HepG2 (cell line): ENCODE results near the gene EIF4G2. TPM values are rescaled to one million over a fixed set of nuclear protein-coding genes. Genes with fewer than 3 reads are reported as not detected.

Source experiments
- CAMTA2 ChIP-seq: sonication (generic); formaldehyde crosslinking; IDR thresholded peaks from 2 replicates; pipeline ENCODE4 v1.4.0; 2020; ENCODE audit warnings: mild to moderate bottlenecking, missing genetic modification reagents, borderline replicate concordance
- HOXD1 ChIP-seq: sonication (generic); formaldehyde crosslinking; IDR thresholded peaks from 2 replicates; pipeline ENCODE4 v1.5.0; 2020; ENCODE audit warnings: missing genetic modification reagents
- NCOA5 ChIP-seq: sonication (generic); formaldehyde crosslinking; IDR thresholded peaks from 2 replicates; pipeline ENCODE4 v1.4.0; 2020; ENCODE audit warnings: missing genetic modification reagents
- NFE2L1 ChIP-seq: sonication (generic); formaldehyde crosslinking; IDR thresholded peaks from 2 replicates; pipeline ENCODE4 v1.4.0; 2020; ENCODE audit warnings: missing genetic modification reagents, mild to moderate bottlenecking, borderline replicate concordance
- PAXIP1 ChIP-seq: sonication (generic); formaldehyde crosslinking; conservative IDR thresholded peaks from 2 replicates; pipeline ENCODE4 v1.4.0; 2020; ENCODE audit warnings: mild to moderate bottlenecking, missing genetic modification reagents, moderate library complexity
- PRDM4 ChIP-seq: sonication (generic); formaldehyde crosslinking; IDR thresholded peaks from 2 replicates; pipeline ENCODE4 v1.9.0; 2021; ENCODE audit warnings: missing genetic modification reagents, borderline replicate concordance
- RNF219 ChIP-seq: sonication (generic); formaldehyde crosslinking; IDR thresholded peaks from 2 replicates; pipeline ENCODE4 v1.5.0; 2020; ENCODE audit warnings: mild to moderate bottlenecking, missing genetic modification reagents
- RORA ChIP-seq: sonication (generic); formaldehyde crosslinking; IDR thresholded peaks from 2 replicates; pipeline ENCODE4 v1.5.0; 2020; ENCODE audit warnings: mild to moderate bottlenecking, missing genetic modification reagents, moderate library complexity
- SRY ChIP-seq: sonication (generic); formaldehyde crosslinking; IDR thresholded peaks from 2 replicates; pipeline ENCODE4 v1.8.0; 2022; ENCODE audit warnings: mild to moderate bottlenecking, missing genetic modification reagents
- TBX2 ChIP-seq: sonication (generic); formaldehyde crosslinking; IDR thresholded peaks from 2 replicates; pipeline ENCODE4 v1.5.0; 2020; ENCODE audit warnings: missing genetic modification reagents, mild to moderate bottlenecking, borderline replicate concordance
- ZC3H13 ChIP-seq: sonication (generic); formaldehyde crosslinking; IDR thresholded peaks from 2 replicates; pipeline ENCODE4 v1.8.1; 2023; ENCODE audit warnings: mild to moderate bottlenecking, missing genetic modification reagents, moderate library complexity
- ZFP37 ChIP-seq: sonication (generic); formaldehyde crosslinking; IDR thresholded peaks from 2 replicates; pipeline ENCODE4 v1.4.0; 2020; ENCODE audit warnings: missing genetic modification reagents, borderline replicate concordance
- ZNF160 ChIP-seq: sonication (generic); formaldehyde crosslinking; IDR thresholded peaks from 2 replicates; pipeline ENCODE4 v1.8.0; 2022; ENCODE audit warnings: mild to moderate bottlenecking, inconsistent platforms, missing genetic modification reagents
- ZNF33A ChIP-seq: sonication (generic); formaldehyde crosslinking; IDR thresholded peaks from 2 replicates; pipeline ENCODE4 v1.5.1; 2020; ENCODE audit warnings: missing genetic modification reagents, mild to moderate bottlenecking, moderate library complexity, borderline replicate concordance
- ZNF383 ChIP-seq: sonication (generic); formaldehyde crosslinking; IDR thresholded peaks from 2 replicates; pipeline ENCODE4 v1.4.0; 2020; ENCODE audit warnings: missing genetic modification reagents, mild to moderate bottlenecking, borderline replicate concordance
- ZNF547 ChIP-seq: sonication (generic); formaldehyde crosslinking; IDR thresholded peaks from 2 replicates; pipeline ENCODE4 v1.5.1; 2020; ENCODE audit warnings: mild to moderate bottlenecking, missing genetic modification reagents
- ZNF644 ChIP-seq: IDR thresholded peaks from 2 replicates; pipeline ENCODE4 v1.6.1; 2016; ENCODE audit warnings: low read depth
- ZNF747 ChIP-seq: sonication (generic); formaldehyde crosslinking; IDR thresholded peaks from 2 replicates; pipeline ENCODE4 v1.8.1; 2023; ENCODE audit warnings: missing genetic modification reagents, mild to moderate bottlenecking, borderline replicate concordance
- ZNF749 ChIP-seq: sonication (generic); formaldehyde crosslinking; IDR thresholded peaks from 2 replicates; pipeline ENCODE4 v1.8.0; 2022; ENCODE audit warnings: mild to moderate bottlenecking, missing genetic modification reagents, moderate library complexity, borderline replicate concordance
- ZNF781 ChIP-seq: sonication (generic); formaldehyde crosslinking; IDR thresholded peaks from 2 replicates; pipeline ENCODE4 v1.5.1; 2020; ENCODE audit warnings: borderline replicate concordance, mild to moderate bottlenecking, missing genetic modification reagents; ENCODE audit errors: not compliant biosample characterization
- polyA plus RNA-seq, 8 experiments: library from polyadenylated mRNA; depleted of rRNA in 3 of 8; stranded (reverse) in 7 of 8; unstranded in 1 of 8; fragments of >200 nt; fragmentation: Illumina TruSeq in 4 of 8; extraction: Trizol in 4 of 8; gene quantifications; 2 replicates each; pipeline versions ENCODE4 v1.2.1 to v1.2.3, GENCODE V29; 2011 to 2016; ENCODE audit warnings: low read depth in 4 of 8, missing spikeins in 1 of 8, mixed read lengths in 1 of 8; ENCODE audit not compliant: insufficient read depth in 1 of 8
- total RNA-seq, 5 experiments: library from RNA; depleted of rRNA; stranded (reverse); fragments of >200 nt; fragmentation: Illumina TruSeq; extraction: Trizol; gene quantifications; 2 replicates each; pipeline ENCODE4 v1.2.3, GENCODE V29; 2016; ENCODE audit warnings: low read depth in 1 of 5

Gene EIF4G2
- total and polyA plus RNA-seq, 2 of the 13 experiments (the other 11 are each of a cell fraction or from before 2014, with no cell fraction given) = 362 to 546 TPM

GRCh38 chr11:10750838-10751580, 57.7 kb downstream of the EIF4G2 start, which contains the start of gene CTR9 (continued):
- 0 out of 2 replicates have a peak, but pooled peaks have one; percentile 22 for TF ChIP-seq PRDM4 (CRISPR knock-in tag)
- TF ChIP-seq ZNF383 (CRISPR knock-in tag) = 0 out of 2 replicates have a peak, but pooled peaks have one; percentile 38
- peak; percentile 53; the same call in 1 of the 2 replicates for TF ChIP-seq HOXD1 (CRISPR knock-in tag)
- peak; percentile 78; the same call in 1 of the 2 replicates for TF ChIP-seq ZFP37
- TF ChIP-seq RNF219 (CRISPR knock-in tag) = no peak
- TF ChIP-seq ZNF547 (CRISPR knock-in tag) = peak; percentile 78
- TF ChIP-seq TBX2 (CRISPR knock-in tag) = peak; percentile 88; the same call in 1 of the 2 replicates
- no peak for TF ChIP-seq NCOA5
- peak; percentile 51 for TF ChIP-seq PAXIP1 (CRISPR knock-in tag)
- no peak; the same call in 1 of the 2 replicates for TF ChIP-seq ZC3H13 (CRISPR knock-in tag)
- TF ChIP-seq ZNF749 = peak; percentile 88; the same call in 1 of the 2 replicates
- TF ChIP-seq ZNF160 (CRISPR knock-in tag) = peak; percentile 38; the same call in 1 of the 2 replicates
- TF ChIP-seq ZNF33A (CRISPR knock-in tag) = 0 out of 2 replicates have a peak, but pooled peaks have one; percentile 65
- TF ChIP-seq RORA = 0 out of 2 replicates have a peak, but pooled peaks have one; percentile 94
- TF ChIP-seq ZNF747 (CRISPR knock-in tag) = peak; percentile 64
- TF ChIP-seq ZNF781 (CRISPR knock-in tag) = peak; percentile 35
- 0 out of 2 replicates have a peak, but pooled peaks have one; percentile 51 for TF ChIP-seq SRY (CRISPR knock-in tag)
- TF ChIP-seq ZNF644 = no peak
- no peak for TF ChIP-seq CAMTA2
- TF ChIP-seq NFE2L1 (CRISPR knock-in tag) = no peak
